ENCODE data around the gene MAP4K2. TPM values are rescaled to one million over a fixed set of nuclear protein-coding genes. Genes with fewer than 3 reads are reported as not detected.

Gene MAP4K2
- total RNA-seq, 1 experiment from 2014 or later: 24.5 TPM

- no peak for TF ChIP-seq ZNF512 (CRISPR knock-in tag; IDR thresholded peaks at IDR 0.05; ENCODE audit: borderline replicate concordance)
Observed at GRCh38 chr11:64784813-64785581, 18.0 kb downstream of the MAP4K2 start (continued).

GRCh38 chr11:64778473-64779298, 24.3 kb downstream of the MAP4K2 start, which contains the start of gene SF1:
TSS of gene SF1 (minus strand) at chr11:64778542. CDS start at chr11:64778392, 150 bp downstream.
- ChIA-PET CTCF (interaction anchor here (0.5 to 2.0 kb wide), 36 partner anchors 8 to 437 kb away, joined by 3 to 23 read pairs (median 4); partner anchors contain the start of genes ARL2, CDC42BPG, MAP4K2 and PYGM), POLR2A (interaction anchor here (0.5 to 2.3 kb wide), 19 partner anchors 8 to 720 kb away, joined by 3 to 45 read pairs (median 4); partner anchors contain the start of genes BATF2, ESRRA, MALAT1 and MAP4K2)
- TF ChIP-seq, protein P1, sequence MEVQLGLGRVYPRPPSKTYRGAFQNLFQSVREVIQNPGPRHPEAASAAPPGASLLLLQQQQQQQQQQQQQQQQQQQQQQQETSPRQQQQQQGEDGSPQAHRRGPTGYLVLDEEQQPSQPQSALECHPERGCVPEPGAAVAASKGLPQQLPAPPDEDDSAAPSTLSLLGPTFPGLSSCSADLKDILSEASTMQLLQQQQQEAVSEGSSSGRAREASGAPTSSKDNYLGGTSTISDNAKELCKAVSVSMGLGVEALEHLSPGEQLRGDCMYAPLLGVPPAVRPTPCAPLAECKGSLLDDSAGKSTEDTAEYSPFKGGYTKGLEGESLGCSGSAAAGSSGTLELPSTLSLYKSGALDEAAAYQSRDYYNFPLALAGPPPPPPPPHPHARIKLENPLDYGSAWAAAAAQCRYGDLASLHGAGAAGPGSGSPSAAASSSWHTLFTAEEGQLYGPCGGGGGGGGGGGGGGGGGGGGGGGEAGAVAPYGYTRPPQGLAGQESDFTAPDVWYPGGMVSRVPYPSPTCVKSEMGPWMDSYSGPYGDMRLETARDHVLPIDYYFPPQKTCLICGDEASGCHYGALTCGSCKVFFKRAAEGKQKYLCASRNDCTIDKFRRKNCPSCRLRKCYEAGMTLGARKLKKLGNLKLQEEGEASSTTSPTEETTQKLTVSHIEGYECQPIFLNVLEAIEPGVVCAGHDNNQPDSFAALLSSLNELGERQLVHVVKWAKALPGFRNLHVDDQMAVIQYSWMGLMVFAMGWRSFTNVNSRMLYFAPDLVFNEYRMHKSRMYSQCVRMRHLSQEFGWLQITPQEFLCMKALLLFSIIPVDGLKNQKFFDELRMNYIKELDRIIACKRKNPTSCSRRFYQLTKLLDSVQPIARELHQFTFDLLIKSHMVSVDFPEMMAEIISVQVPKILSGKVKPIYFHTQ (CRISPR knock-in tag; IDR thresholded peaks at IDR 0.05): no peak
- TF ChIP-seq FOXK1 (CRISPR knock-in tag; IDR thresholded peaks at IDR 0.05) (peak; percentile 4; the same call in 1 of the 2 replicates), ZBTB21 (CRISPR knock-in tag; IDR thresholded peaks at IDR 0.05; ENCODE audit: borderline replicate concordance) (peak; percentile 85), NR3C1 (CRISPR knock-in tag; conservative IDR thresholded peaks at IDR 0.05; ENCODE audit: low read depth) (no peak), RELA (CRISPR knock-in tag; IDR thresholded peaks at IDR 0.05; ENCODE audit: borderline replicate concordance) (no peak), CREM (CRISPR knock-in tag; IDR thresholded peaks at IDR 0.05) (peak; percentile 38; the same call in 1 of the 2 replicates), NFYB (CRISPR knock-in tag; conservative IDR thresholded peaks at IDR 0.05; ENCODE audit: low read depth) (peak; percentile 70), SP1 (CRISPR knock-in tag; conservative IDR thresholded peaks at IDR 0.05) (peak; percentile 69; the same call in 1 of the 2 replicates), OVOL2 (CRISPR knock-in tag; IDR thresholded peaks at IDR 0.05; ENCODE audit: borderline replicate concordance) (no peak), MYBL2 (CRISPR knock-in tag; IDR thresholded peaks at IDR 0.05) (peak; percentile 72; the same call in 1 of the 2 replicates), CREB1 (CRISPR knock-in tag; IDR thresholded peaks at IDR 0.05) (no peak)
- TF ChIP-seq, protein P2, sequence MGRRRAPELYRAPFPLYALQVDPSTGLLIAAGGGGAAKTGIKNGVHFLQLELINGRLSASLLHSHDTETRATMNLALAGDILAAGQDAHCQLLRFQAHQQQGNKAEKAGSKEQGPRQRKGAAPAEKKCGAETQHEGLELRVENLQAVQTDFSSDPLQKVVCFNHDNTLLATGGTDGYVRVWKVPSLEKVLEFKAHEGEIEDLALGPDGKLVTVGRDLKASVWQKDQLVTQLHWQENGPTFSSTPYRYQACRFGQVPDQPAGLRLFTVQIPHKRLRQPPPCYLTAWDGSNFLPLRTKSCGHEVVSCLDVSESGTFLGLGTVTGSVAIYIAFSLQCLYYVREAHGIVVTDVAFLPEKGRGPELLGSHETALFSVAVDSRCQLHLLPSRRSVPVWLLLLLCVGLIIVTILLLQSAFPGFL (CRISPR knock-in tag; IDR thresholded peaks at IDR 0.05; ENCODE audit: borderline replicate concordance): no peak
- TF ChIP-seq, protein P3, sequence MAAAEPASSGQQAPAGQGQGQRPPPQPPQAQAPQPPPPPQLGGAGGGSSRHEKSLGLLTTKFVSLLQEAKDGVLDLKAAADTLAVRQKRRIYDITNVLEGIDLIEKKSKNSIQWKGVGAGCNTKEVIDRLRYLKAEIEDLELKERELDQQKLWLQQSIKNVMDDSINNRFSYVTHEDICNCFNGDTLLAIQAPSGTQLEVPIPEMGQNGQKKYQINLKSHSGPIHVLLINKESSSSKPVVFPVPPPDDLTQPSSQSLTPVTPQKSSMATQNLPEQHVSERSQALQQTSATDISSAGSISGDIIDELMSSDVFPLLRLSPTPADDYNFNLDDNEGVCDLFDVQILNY (CRISPR knock-in tag; IDR thresholded peaks at IDR 0.05): no peak
- TF ChIP-seq, protein P4, sequence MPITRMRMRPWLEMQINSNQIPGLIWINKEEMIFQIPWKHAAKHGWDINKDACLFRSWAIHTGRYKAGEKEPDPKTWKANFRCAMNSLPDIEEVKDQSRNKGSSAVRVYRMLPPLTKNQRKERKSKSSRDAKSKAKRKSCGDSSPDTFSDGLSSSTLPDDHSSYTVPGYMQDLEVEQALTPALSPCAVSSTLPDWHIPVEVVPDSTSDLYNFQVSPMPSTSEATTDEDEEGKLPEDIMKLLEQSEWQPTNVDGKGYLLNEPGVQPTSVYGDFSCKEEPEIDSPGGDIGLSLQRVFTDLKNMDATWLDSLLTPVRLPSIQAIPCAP (CRISPR knock-in tag; IDR thresholded peaks at IDR 0.05): peak; percentile 17; the same call in 1 of the 2 replicates
- TF ChIP-seq, protein P5, sequence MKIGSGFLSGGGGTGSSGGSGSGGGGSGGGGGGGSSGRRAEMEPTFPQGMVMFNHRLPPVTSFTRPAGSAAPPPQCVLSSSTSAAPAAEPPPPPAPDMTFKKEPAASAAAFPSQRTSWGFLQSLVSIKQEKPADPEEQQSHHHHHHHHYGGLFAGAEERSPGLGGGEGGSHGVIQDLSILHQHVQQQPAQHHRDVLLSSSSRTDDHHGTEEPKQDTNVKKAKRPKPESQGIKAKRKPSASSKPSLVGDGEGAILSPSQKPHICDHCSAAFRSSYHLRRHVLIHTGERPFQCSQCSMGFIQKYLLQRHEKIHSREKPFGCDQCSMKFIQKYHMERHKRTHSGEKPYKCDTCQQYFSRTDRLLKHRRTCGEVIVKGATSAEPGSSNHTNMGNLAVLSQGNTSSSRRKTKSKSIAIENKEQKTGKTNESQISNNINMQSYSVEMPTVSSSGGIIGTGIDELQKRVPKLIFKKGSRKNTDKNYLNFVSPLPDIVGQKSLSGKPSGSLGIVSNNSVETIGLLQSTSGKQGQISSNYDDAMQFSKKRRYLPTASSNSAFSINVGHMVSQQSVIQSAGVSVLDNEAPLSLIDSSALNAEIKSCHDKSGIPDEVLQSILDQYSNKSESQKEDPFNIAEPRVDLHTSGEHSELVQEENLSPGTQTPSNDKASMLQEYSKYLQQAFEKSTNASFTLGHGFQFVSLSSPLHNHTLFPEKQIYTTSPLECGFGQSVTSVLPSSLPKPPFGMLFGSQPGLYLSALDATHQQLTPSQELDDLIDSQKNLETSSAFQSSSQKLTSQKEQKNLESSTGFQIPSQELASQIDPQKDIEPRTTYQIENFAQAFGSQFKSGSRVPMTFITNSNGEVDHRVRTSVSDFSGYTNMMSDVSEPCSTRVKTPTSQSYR (CRISPR knock-in tag; IDR thresholded peaks at IDR 0.05): 0 out of 2 replicates have a peak, but pooled peaks have one; percentile 49
- Mint-ChIP-seq H3K9me3 (no peaks in the 10 kb centered on the region), H3K4me1 (peaks cover 32% of the 10 kb centered on the region), H3K27me3 (ENCODE audit: low read depth) (no peaks in the 10 kb centered on the region), H3K4me3 (peak within 1 kb of the TSS; percentile 79), H3K27ac (peak within 1 kb of the TSS; percentile 98), H3K36me3 (peaks cover 37% of the 10 kb centered on the region)
- peak; percentile 95 for ATAC-seq
- peak; percentile 98 for DNase-seq (ENCODE audit: low spot score)
